Loucy (cell line): ENCODE results near the gene TFPT.

Experiments used
- H2AFZ ChIP-seq: fragments of 200-600 bp; sonication (generic); 2 replicates; pipeline ENCODE4 v1.6.0; 2016; ENCODE audit warnings: antibody characterized with exemption, mild to moderate bottlenecking, low read length, moderate library complexity
- H3F3A ChIP-seq: fragments of 200-600 bp; 2 replicates; pipeline ENCODE4 v1.6.0; 2016; ENCODE audit warnings: antibody characterized with exemption, low read depth, mild to moderate bottlenecking
- H3K27me3 ChIP-seq: fragments of 200-600 bp; sonication (generic); 2 replicates; pipeline ENCODE4 v1.6.1; 2014; ENCODE audit warnings: low read length, mild to moderate bottlenecking; ENCODE audit not compliant: insufficient read depth, poor library complexity, severe bottlenecking
- H3K36me3 ChIP-seq: fragments of 200-600 bp; sonication (generic); 2 replicates; pipeline ENCODE4 v1.6.1; 2016; ENCODE audit warnings: low read length; ENCODE audit not compliant: insufficient read depth
- H3K4me1 ChIP-seq: fragments of 200-600 bp; sonication (generic); 2 replicates; pipeline ENCODE4 v1.5.1; 2014; ENCODE audit warnings: low read length, mild to moderate bottlenecking; ENCODE audit not compliant: insufficient read depth, poor library complexity, severe bottlenecking
- H3K4me2 ChIP-seq: fragments of 200-600 bp; sonication (generic); 2 replicates; pipeline ENCODE4 v1.6.0; 2014; ENCODE audit warnings: antibody characterized with exemption, low read length, low read depth, mild to moderate bottlenecking; ENCODE audit not compliant: poor library complexity, severe bottlenecking
- H3K4me3 ChIP-seq: fragments of 200-600 bp; sonication (generic); 2 replicates; pipeline ENCODE4 v1.5.1; 2014; ENCODE audit warnings: low read length, mild to moderate bottlenecking, mixed read lengths; ENCODE audit not compliant: poor library complexity, severe bottlenecking
- H3K79me2 ChIP-seq: fragments of 200-600 bp; sonication (generic); 2 replicates; pipeline ENCODE4 v1.6.1; 2014; ENCODE audit warnings: low read length; ENCODE audit not compliant: insufficient read depth
- H3K9ac ChIP-seq: fragments of 200-600 bp; sonication (generic); 2 replicates; pipeline ENCODE4 v1.6.0; 2014; ENCODE audit warnings: mild to moderate bottlenecking, low read depth, low read length, moderate library complexity; ENCODE audit not compliant: poor library complexity, severe bottlenecking
- H3K9me2 ChIP-seq: fragments of 200-600 bp; sonication (generic); replicated peaks from 2 replicates; pipeline ENCODE4 v1.6.1; 2016; ENCODE audit warnings: low read depth, low read length, mixed read lengths
- H3K9me3 ChIP-seq: fragments of 200-600 bp; sonication (generic); 2 replicates; pipeline ENCODE4 v1.6.1; 2014; ENCODE audit warnings: mild to moderate bottlenecking, antibody characterized with exemption, low read length, low read depth; ENCODE audit not compliant: insufficient read depth
- H4K20me1 ChIP-seq: fragments of 200-600 bp; sonication (generic); 2 replicates; pipeline ENCODE4 v1.6.0; 2014; ENCODE audit warnings: antibody characterized with exemption, low read length, mild to moderate bottlenecking; ENCODE audit not compliant: insufficient read depth, poor library complexity, severe bottlenecking
- EZH2phosphoT487 ChIP-seq: fragments of 200-600 bp; IDR thresholded peaks from 2 replicates; pipeline ENCODE4 v1.6.1; 2018; ENCODE audit warnings: antibody characterized with exemption, mild to moderate bottlenecking, moderate library complexity, borderline replicate concordance
- TF ChIP-seq, protein P1 (sequence below): fragments of 200-600 bp; sonication (generic); conservative IDR thresholded peaks from 2 replicates; pipeline ENCODE4 v1.5.1; 2014; ENCODE audit warnings: mild to moderate bottlenecking, antibody characterized with exemption, low read length

TFPT gene

DNA sequence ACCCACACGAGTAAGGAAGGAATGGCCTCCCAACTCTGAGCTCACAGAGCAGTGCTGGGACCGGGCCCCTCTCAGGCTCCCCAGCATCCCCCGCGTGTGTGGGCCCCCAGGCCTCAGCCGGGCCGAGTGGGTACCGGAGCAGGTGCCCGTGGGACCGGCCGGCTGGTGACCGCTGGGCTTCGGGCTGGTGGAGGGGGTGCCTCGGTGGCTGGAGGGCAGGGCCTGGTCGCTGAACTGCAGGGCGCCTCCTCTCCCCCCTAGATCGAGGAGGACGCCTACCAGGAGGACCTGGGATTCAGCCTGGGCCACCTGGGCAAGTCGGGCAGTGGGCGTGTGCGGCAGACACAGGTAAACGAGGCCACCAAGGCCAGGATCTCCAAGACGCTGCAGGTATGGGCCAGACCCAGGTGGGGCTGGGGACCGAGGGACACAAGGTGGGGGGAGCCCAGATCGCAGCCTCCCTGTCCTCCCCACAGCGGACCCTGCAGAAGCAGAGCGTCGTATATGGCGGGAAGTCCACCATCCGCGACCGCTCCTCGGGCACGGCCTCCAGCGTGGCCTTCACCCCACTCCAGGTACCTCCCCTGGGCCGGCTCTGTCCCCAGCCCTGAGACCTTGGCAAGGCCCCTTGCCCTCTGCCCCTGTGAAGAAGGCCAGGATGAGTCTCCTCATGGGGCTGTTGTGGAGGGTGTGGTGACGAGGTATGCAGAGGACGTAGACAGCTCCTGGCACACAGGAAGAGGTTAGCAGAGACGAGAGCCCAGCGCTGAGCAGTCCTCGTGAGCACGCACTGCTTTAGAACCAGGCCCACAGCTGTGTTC lies 13.5 kb upstream of the TFPT start:
- Histone ChIP-seq H3K79me2 (no peaks in the 10 kb centered on the region), H3K4me1 (no peaks in the 10 kb centered on the region), H2AFZ (no peak overlapping the region), H3K9ac (no peak overlapping the region), H4K20me1 (no peaks in the 10 kb centered on the region), H3K4me2 (no peak overlapping the region), H3K9me3 (no peaks in the 10 kb centered on the region), H3K4me3 (no peak overlapping the region), H3K36me3 (peaks cover 29% of the 10 kb centered on the region; the same call in 1 of the 2 replicates), H3F3A (no peaks in the 10 kb centered on the region), H3K27me3 (no peaks in the 10 kb centered on the region), H3K9me2 (no peaks in the 10 kb centered on the region)
- TF ChIP-seq EZH2phosphoT487, result no peak
- TF ChIP-seq, protein P1, sequence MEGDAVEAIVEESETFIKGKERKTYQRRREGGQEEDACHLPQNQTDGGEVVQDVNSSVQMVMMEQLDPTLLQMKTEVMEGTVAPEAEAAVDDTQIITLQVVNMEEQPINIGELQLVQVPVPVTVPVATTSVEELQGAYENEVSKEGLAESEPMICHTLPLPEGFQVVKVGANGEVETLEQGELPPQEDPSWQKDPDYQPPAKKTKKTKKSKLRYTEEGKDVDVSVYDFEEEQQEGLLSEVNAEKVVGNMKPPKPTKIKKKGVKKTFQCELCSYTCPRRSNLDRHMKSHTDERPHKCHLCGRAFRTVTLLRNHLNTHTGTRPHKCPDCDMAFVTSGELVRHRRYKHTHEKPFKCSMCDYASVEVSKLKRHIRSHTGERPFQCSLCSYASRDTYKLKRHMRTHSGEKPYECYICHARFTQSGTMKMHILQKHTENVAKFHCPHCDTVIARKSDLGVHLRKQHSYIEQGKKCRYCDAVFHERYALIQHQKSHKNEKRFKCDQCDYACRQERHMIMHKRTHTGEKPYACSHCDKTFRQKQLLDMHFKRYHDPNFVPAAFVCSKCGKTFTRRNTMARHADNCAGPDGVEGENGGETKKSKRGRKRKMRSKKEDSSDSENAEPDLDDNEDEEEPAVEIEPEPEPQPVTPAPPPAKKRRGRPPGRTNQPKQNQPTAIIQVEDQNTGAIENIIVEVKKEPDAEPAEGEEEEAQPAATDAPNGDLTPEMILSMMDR, result no peak

DNA sequence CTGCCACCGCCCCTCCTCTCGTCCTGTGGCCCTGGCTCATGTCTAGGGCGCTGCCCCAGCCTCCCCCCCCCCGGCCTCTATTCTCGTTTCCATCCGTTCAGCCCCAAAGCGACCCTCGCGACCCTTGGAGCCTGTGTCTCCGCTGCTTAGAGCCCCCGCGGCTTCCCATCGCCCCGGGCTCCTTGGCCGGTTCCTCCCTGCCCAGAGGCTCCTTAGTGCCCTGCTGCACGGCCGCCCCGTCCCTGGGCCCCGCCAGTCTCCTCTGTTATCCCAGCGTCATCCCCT lies 12.9 kb upstream of the TFPT start:
- Histone ChIP-seq H3K27me3 (no peaks in the 10 kb centered on the region), H3K36me3 (peaks cover 35% of the 10 kb centered on the region; the same call in 1 of the 2 replicates), H3K4me1 (no peaks in the 10 kb centered on the region), H2AFZ (no peak overlapping the region), H3K4me3 (no peak overlapping the region), H3F3A (no peaks in the 10 kb centered on the region), H3K9ac (no peak overlapping the region), H3K4me2 (no peak overlapping the region), H4K20me1 (no peaks in the 10 kb centered on the region), H3K9me2 (no peaks in the 10 kb centered on the region), H3K9me3 (no peaks in the 10 kb centered on the region), H3K79me2 (no peaks in the 10 kb centered on the region)
- TF ChIP-seq, protein P1, result no peak
- no peak for TF ChIP-seq EZH2phosphoT487

DNA sequence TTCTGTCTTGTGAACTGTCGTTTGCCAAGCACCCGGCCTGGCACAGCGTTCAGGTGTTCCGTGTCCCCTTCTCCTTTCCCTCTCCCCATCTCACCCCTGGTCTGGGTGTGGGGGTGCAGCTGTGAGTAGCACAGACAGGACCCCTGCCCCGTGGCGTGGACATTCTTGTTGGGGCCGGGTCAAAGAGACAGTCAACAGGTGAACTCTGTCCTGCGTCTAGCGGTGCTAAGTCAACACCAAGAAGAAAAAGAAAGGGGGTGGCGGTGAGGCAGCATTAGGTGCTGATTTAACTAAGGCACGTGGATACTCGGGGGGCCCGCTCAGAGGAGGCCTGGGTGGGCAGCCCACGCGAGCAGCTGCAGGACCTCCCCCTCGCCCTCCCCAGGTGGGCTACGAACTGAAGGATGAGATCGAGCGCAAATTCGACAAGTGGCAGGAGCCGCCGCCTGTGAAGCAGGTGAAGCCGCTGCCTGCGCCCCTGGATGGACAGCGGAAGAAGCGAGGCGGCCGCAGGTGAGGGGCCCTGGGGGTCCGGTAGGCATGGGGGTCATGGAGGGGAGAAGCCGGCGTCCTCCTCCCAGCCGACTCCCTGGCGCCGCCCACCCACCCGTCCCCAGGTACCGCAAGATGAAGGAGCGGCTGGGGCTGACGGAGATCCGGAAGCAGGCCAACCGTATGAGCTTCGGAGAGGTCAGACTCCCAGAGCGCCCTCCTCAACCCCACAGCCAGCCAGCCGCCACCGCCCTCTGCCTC lies 12.4 kb upstream of the TFPT start:
- Histone ChIP-seq H3K9me2 (no peaks in the 10 kb centered on the region), H3K9ac (no peak overlapping the region), H3K36me3 (peaks cover 40% of the 10 kb centered on the region; the same call in 1 of the 2 replicates), H4K20me1 (no peaks in the 10 kb centered on the region), H3K4me1 (no peaks in the 10 kb centered on the region), H3K27me3 (no peaks in the 10 kb centered on the region), H3K9me3 (no peaks in the 10 kb centered on the region), H3F3A (no peaks in the 10 kb centered on the region), H3K4me3 (no peak overlapping the region), H3K4me2 (no peak overlapping the region), H2AFZ (no peak overlapping the region), H3K79me2 (no peaks in the 10 kb centered on the region)
- TF ChIP-seq, protein P1, result no peak
- no peak for TF ChIP-seq EZH2phosphoT487
